HFFc6 (cell line): ENCODE data around the gene CARD10. TPM values are rescaled to one million over a fixed set of nuclear protein-coding genes. Genes with fewer than 3 reads are reported as not detected.

ENCODE experiments used
- DNase-seq: peaks from one replicate; pipeline ENCODE4 v3.0.0-alpha.2; 2018
- H3K27ac Mint-ChIP-seq: 2 replicates; pipeline ENCODE4 v1.8.0; 2020; ENCODE audit warnings: mild to moderate bottlenecking, mixed read lengths
- H3K27me3 Mint-ChIP-seq: 2 replicates; pipeline ENCODE4 v1.8.0; 2021; ENCODE audit warnings: mild to moderate bottlenecking, moderate library complexity, mixed read lengths; ENCODE audit not compliant: insufficient read depth
- H3K36me3 Mint-ChIP-seq: 2 replicates; pipeline ENCODE4 v1.8.0; 2021; ENCODE audit warnings: low read depth, mixed read lengths
- H3K4me1 Mint-ChIP-seq: 2 replicates; pipeline ENCODE4 v1.8.0; 2020; ENCODE audit warnings: low read depth, mixed read lengths
- H3K4me3 Mint-ChIP-seq: 2 replicates; pipeline ENCODE4 v1.8.0; 2020; ENCODE audit warnings: mild to moderate bottlenecking, moderate library complexity, mixed read lengths
- H3K9me3 Mint-ChIP-seq: 2 replicates; pipeline ENCODE4 v1.8.0; 2020; ENCODE audit warnings: mild to moderate bottlenecking, mixed read lengths
- CTCF ChIP-seq: fragments of 200-600 bp; sonication (generic); IDR thresholded peaks from 2 replicates; pipeline ENCODE4 v1.5.0; 2021; ENCODE audit warnings: antibody characterized with exemption, mild to moderate bottlenecking
- total RNA-seq, 6 experiments: library from RNA; stranded (reverse); fragmentation: NEBNext Ultra II Directional; extraction: Animal tissue kit (Norgen Biotek cat#: 25700); gene quantifications; 2 replicates in 1 of 6; 3 replicates in 5 of 6; pipeline ENCODE4 v1.2.3, GENCODE V29; 2021

Gene CARD10
- total RNA-seq, 6 experiments from 2014 or later, result 4.4 to 5.6 (median 4.8) TPM

DNA sequence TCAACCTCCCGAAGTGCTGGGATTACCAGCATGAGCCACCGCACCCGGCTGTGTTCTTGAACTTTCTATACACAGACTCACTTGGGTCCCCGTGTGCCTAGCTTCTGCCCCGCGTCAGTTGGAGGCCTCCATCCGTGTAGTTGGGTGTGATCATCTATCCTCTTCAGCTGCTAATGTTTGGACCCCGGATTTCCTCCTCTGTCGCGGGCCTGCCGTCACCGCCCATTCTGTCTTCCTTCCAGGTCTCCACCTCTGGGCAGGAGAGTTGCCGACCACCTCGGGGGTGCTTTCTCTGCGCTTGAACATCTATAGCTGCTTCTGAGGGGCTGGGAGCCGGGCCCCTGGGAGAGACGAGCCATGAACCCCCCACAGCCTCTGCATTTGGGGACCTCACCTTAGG is 46.6 kb upstream of the CARD10 start:
- Mint-ChIP-seq H3K27me3 (peaks cover 11% of the 10 kb centered on the region), H3K27ac (peak overlapping the region; percentile 38), H3K4me3 (no peak overlapping the region), H3K36me3 (peaks cover 22% of the 10 kb centered on the region), H3K4me1 (peaks cover 39% of the 10 kb centered on the region), H3K9me3 (no peaks in the 10 kb centered on the region)
- no peak for DNase-seq
- no peak for TF ChIP-seq CTCF

GRCh38 chr22:37564111-37564711 is 45.0 kb upstream of the CARD10 start:
- Mint-ChIP-seq H3K36me3 (peaks cover 17% of the 10 kb centered on the region), H3K27ac (peak overlapping the region; percentile 88), H3K4me1 (peaks cover 45% of the 10 kb centered on the region), H3K4me3 (peak overlapping the region; percentile 89), H3K9me3 (no peaks in the 10 kb centered on the region), H3K27me3 (peaks cover 8% of the 10 kb centered on the region)
- TF ChIP-seq CTCF, result no peak; the same call in 1 of the 2 replicates
- no peak for DNase-seq

DNA sequence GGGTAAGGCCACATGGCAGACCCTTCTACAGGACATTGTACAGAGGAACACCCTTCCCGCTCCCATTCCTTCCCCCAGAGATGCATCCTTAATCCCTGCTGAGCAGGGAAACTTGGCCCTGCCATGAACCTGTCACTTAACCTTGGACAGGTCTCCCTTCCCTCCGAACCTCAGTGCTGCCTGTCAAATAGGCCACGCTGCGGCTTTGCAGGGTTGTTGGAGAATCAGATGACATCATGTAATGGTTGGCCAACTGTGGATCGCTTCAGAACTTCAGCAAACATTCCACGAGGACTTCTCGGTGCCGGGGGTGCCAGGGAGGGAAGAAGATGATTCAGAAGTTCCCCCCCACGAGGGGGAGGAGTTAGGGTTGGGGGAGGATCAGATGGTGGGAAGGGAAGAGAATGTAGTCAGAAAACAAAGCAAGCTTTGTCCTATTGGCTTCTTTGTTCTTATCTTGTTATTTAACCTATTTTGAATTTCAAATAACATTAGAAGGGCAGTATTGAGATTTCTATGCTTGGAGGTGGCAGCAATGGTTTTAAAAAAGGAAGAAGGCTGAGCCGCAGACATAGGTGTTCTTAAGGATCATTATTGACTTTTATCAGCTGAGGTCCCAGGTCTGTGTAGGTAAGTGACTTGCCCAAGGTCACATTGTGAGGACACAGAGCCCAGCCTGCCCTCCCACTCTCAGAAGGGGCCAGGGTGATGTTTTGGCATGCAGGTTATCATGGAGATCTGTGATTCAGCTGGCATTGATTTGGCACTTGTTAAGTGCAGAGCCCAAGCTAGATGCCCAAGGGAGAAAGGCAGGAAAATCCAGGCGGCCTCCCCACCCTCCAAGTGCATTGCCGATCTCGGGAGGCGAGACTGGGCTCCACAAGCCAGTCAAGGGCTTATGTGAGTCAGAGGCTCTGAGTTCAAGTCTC is 44.2 kb upstream of the CARD10 start:
- peak; percentile 92 for DNase-seq
- Mint-ChIP-seq H3K4me1 (peaks cover 45% of the 10 kb centered on the region), H3K9me3 (no peaks in the 10 kb centered on the region), H3K27me3 (peaks cover 8% of the 10 kb centered on the region), H3K36me3 (peaks cover 17% of the 10 kb centered on the region), H3K27ac (peak overlapping the region; percentile 88), H3K4me3 (peak overlapping the region; percentile 89)
- no peak; the same call in 1 of the 2 replicates for TF ChIP-seq CTCF

DNA sequence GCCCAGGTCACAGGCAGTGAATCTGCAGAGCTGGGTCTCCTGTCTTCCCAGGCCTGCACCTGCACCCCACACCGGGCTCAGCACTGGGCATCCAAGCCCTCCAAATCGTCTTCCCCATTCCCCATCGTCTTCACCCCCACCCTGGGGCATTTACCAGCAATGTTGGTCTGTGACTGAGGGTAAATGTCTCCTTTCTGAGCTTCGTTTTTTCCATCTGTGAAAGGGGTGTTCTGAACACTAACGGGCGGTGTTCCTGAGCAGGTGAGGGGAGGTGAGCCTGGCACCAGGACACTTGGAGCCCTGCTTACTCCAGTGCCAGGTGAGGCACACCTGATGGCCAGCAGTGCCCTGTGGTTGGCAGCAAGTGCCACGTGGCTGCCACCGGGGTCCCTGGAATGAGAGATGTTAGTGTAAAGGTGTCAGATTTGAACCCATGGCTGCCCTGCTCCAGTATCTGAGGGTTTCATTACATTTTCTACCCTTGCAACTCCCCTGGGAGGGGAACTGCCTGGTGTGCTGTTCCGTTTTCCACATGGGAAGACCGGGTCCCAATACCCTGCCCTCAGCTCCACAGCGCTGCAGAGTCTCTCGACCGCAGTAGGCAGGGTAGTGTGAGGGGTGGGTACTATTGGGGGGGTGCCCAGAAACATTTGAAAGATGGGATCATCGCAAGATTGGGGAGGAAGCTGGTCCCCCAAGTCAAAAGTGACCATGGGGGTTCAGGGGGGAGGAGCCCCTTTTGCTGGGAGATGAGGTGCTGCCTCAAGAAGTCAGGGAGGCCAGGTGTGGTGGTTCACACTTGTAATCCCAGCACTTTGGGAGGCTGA is 43.0 kb upstream of the CARD10 start:
- Mint-ChIP-seq H3K4me3 (peak overlapping the region; percentile 89), H3K36me3 (peaks cover 16% of the 10 kb centered on the region), H3K4me1 (peaks cover 40% of the 10 kb centered on the region), H3K27me3 (peaks cover 5% of the 10 kb centered on the region), H3K27ac (peak overlapping the region; percentile 88), H3K9me3 (no peaks in the 10 kb centered on the region)
- peak; percentile 43 for TF ChIP-seq CTCF
- DNase-seq, result no peak
